ENCODE measurements around the gene ANKRD39. TPM values are rescaled to one million over a fixed set of nuclear protein-coding genes. Genes with fewer than 3 reads are reported as not detected.

The ANKRD39 gene
- total and polyA plus RNA-seq, 7 donors = 19.2 to 101 (median 53.3) TPM

- Histone ChIP-seq H3K4me1 (peaks cover 19% of the 10 kb centered on the region), H3K27ac (no peak overlapping the region), H3K27me3 (ENCODE audit: insufficient read depth in 3 of 3, low read length in 2 of 3) (no peaks in the 10 kb centered on the region), H3K4me3 (no peak overlapping the region), H3K9me3 (no peaks in the 10 kb centered on the region), H3K36me3 (ENCODE audit: insufficient read depth in 1 of 2, low read depth in 1 of 2) (no peaks in the 10 kb centered on the region)
- no peak for DNase-seq
- ATAC-seq = no peak
- no peak for TF ChIP-seq CTCF (IDR thresholded peaks at IDR 0.05)
- 76 to 84% (median 77%) methylated on average over 10 of the region's 10 CpGs for WGBS, 3 donors
- intact Hi-C loops (cut with DNase I) = no loop called here
These were observed 42.4 kb upstream of the ANKRD39 start for GRCh38 chr2:96900237-96900636.

GRCh38 chr2:96899413-96899741 is 41.6 kb upstream of the ANKRD39 start:
- no peak for DNase-seq
- no peak overlapping the region for H3K4me3 ChIP-seq
- no peaks in the 10 kb centered on the region for H3K9me3 ChIP-seq
- peaks cover 23% of the 10 kb centered on the region for H3K4me1 ChIP-seq
- 44 to 65% (median 53%) methylated on average over 3 to 4 of the region's 4 CpGs for WGBS, 3 donors
- ATAC-seq = no peak
- H3K27ac ChIP-seq = no peak overlapping the region
- H3K36me3 ChIP-seq (ENCODE audit: insufficient read depth in 1 of 2, low read depth in 1 of 2) = no peaks in the 10 kb centered on the region
- no peak for TF ChIP-seq CTCF (IDR thresholded peaks at IDR 0.05)
- H3K27me3 ChIP-seq (ENCODE audit: insufficient read depth in 3 of 3, low read length in 2 of 3) = no peaks in the 10 kb centered on the region
- intact Hi-C loops (cut with DNase I) = no loop called here

- ATAC-seq (peak; percentile 84 to 98 (median 93)), DNase-seq (peak; percentile 66 to 88)
- H3K9me3 ChIP-seq = no peaks in the 10 kb centered on the region
- H3K4me1 ChIP-seq = peaks cover 24% of the 10 kb centered on the region
- TF ChIP-seq CTCF (IDR thresholded peaks at IDR 0.05) = no peak
- H3K27ac ChIP-seq = no peak overlapping the region
- 39 to 49% (median 44%) methylated on average over 10 to 11 of the region's 11 CpGs for WGBS, 3 donors
- intact Hi-C loops (cut with DNase I) = no loop called here
- no peaks in the 10 kb centered on the region for H3K27me3 ChIP-seq (ENCODE audit: insufficient read depth in 3 of 3, low read length in 2 of 3)
- H3K36me3 ChIP-seq (ENCODE audit: insufficient read depth in 1 of 2, low read depth in 1 of 2) = no peaks in the 10 kb centered on the region
- no peak overlapping the region for H3K4me3 ChIP-seq
These were observed 41.0 kb upstream of the ANKRD39 start for GRCh38 chr2:96898641-96899412.

GRCh38 chr2:96898135-96898505 is 40.3 kb upstream of the ANKRD39 start:
- intact Hi-C loops (cut with DNase I) = no loop called here
- no peak for DNase-seq
- Histone ChIP-seq H3K9me3 (no peaks in the 10 kb centered on the region), H3K27ac (no peak overlapping the region), H3K4me3 (no peak overlapping the region), H3K27me3 (ENCODE audit: insufficient read depth in 3 of 3, low read length in 2 of 3) (no peaks in the 10 kb centered on the region), H3K36me3 (ENCODE audit: insufficient read depth in 1 of 2, low read depth in 1 of 2) (no peaks in the 10 kb centered on the region), H3K4me1 (peaks cover 29% of the 10 kb centered on the region)
- no peak for ATAC-seq
- no peak for TF ChIP-seq CTCF (IDR thresholded peaks at IDR 0.05)
- WGBS, 3 donors = 83 to 90% (median 89%) methylated on average over 8 of the region's 8 CpGs
